COLO668 (cell line): Measurements from ENCODE around the gene KIF13A.
"Not testable (repeated sequence)": the region's sequence is repeated elsewhere in the genome, so short reads cannot be mapped to it uniquely, and the experiment has no call there.

Experiments used
- DNase-seq: peaks from one replicate; lab custom pipeline; 2025; ENCODE audit not compliant: unreplicated experiment; lab: John Stamatoyannopoulos, UW

The KIF13A gene

GRCh38 chr6:17877196-17877894 is 110.1 kb downstream of the KIF13A start:
- DNase-seq = no peak

DNA sequence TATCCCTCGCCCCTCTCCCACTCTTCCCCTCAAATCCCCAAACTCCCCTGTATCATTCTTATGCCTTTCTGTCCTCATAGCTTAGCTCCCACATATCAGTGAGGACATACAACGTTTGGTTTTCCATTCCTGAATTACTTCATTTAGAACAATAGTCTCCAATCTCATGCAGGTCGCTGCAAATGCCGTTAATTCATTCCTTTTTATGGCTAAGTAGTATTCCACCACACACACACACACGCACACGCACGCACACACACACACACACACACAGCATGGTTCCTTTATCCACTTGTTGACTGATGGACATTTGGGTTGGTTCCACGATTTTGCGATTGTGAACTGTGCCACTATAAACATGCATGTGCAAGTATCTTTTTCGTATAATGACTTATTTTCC is 112.7 kb downstream of the KIF13A start:
- no peak for DNase-seq

DNA sequence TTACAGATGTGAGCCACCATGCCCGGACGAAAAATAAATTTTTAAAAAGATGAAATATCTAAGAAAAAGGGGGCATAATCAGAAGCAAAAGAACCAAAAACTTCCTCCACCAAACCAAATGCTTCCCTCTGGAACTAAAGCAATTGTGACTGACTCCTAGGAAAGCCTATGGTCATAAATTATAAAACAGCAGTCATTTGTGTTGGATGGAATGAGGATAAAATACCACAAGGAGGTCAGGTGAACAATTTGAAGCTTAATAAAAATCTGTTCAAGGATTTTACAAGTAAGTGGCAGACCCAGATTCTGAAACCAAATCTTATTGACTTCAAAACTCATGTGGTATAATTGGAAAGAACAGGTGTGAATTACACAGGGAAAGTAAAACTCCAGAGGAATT is 114.5 kb downstream of the KIF13A start:
- no peak for DNase-seq

GRCh38 chr6:17871836-17872235 is 115.6 kb downstream of the KIF13A start:
- DNase-seq = no peak

- no peak for DNase-seq
Observed at GRCh38 chr6:17871189-17871519, 116.3 kb downstream of the KIF13A start.

DNA sequence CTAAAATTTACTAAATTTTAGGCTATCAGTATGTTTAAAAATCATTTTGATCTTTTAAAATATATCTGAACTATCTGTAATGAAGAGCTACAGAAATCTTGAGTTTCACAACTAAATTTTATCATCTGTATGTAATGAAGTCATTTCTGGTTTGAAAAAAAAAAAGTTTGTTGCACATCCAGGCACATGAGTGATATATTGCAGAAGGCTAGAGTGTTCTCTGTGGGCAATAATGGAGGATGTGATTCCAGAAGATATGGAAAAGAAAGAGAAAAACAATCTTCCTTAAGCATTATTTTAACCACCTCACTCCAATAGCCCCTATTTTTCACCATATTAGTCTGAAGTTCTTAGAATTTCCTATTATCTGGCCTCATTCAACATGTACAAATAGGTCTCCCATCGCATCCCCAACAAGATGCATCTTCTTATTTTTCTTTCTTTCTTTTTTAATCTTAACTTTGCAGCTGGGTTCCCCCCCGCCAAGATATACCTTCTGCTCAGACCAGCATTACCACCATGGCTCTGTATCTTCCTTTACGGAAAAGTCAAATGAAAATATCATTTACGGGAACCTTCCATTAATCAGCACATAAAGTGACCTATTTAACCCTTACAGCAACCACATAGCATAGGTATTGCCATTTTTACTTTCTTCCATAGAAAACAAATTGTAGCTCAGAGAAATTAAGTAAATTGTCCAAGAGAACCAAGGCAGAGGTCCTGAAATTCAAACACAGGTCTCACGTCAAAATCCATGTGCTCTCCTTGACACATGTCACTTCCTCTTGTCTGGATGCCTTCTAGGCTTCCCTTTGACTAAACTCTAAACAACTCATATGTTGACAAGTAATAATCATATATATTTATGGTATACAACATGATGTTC is 116.9 kb downstream of the KIF13A start:
- DNase-seq = no peak

DNA sequence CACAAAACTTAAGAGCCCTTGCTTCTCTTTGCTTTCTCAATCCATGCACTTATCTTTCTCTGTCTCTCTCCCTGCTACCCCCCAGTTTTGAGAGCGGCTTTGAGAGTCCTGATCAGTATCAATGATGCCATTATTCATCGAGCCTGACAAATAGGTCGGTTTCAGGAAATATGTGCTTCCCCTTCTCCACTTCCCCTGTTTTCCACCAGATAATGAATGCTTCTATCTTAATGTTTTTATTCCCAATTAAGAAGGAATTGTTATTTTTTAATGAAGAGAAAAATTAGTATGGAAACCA is 117.7 kb downstream of the KIF13A start:
- DNase-seq = no peak

- DNase-seq = no peak
Observed at GRCh38 chr6:17869010-17869752, 118.3 kb downstream of the KIF13A start.

GRCh38 chr6:17867880-17868279 is 119.6 kb downstream of the KIF13A start:
- DNase-seq = no peak

GRCh38 chr6:17866876-17867444 is 120.5 kb downstream of the KIF13A start:
- DNase-seq = no peak

DNA sequence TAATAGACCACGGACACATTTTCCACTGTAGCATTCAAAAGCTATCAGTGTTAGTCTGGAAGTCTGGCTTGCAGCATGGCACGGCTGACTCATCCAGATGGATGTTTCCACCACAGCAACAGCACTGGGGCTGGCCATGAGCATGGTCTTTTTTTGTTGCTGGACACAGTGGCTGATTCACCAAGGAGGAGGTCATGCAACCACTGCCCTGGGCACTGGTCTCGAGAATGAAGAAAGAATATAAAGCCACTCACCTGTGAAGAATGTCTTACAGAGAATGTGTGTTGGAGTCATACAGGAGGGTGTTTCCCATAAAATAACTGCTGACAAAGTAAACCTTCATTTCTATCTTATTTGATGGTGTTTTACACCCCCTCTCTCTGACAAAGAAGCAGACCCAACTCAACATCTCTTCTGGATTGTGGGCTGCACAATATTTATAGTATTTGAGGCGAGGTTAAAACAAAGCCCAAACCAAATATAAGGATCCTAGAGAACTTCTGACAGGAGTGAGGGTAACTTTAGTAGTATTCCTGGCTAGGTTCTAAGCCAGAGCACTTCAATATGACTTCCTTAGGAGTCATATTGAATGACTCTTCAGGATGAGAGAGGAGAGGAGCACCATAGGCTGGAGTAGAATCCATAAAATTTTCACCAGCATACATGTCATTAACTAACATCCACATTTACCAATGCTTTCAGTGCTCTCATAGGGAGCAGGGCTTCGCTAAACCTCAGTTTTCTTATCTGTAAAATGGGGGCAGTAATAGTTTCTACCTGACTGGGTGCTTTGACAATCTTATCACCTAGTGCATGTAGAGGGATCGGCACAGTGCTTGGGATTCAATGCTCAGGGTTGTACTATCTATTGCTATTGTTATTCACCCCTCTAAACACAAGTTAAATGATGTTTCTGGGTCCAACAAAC is 121.4 kb downstream of the KIF13A start:
- no peak for DNase-seq

DNA sequence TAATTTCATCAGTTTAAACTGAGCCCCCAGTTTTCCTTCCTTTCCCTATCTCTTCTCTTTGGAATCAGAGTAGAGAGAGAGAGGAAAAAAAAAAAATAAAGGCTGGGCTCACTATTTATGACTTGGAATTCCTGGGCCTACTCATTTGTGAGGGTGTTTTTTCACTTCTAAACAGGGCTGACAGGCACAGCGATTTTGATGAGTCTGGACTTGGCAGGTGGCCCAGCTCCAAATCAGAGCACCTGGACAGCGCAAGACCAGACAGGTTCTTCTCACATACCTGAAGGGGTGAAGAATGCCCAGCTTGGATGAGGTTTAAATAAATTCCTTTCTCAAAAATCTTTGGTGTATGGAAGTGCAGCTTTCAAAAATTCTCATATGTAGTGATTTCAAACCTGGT is 122.2 kb downstream of the KIF13A start:
- peak; percentile 18 for DNase-seq

- DNase-seq = no peak
Observed at GRCh38 chr6:17863901-17864754, 123.3 kb downstream of the KIF13A start.

GRCh38 chr6:17861361-17861760 is 126.1 kb downstream of the KIF13A start:
- no peak for DNase-seq

GRCh38 chr6:17859846-17860245 is 127.6 kb downstream of the KIF13A start:
- DNase-seq = no peak

GRCh38 chr6:17858584-17858983 is 128.9 kb downstream of the KIF13A start:
- no peak for DNase-seq

DNA sequence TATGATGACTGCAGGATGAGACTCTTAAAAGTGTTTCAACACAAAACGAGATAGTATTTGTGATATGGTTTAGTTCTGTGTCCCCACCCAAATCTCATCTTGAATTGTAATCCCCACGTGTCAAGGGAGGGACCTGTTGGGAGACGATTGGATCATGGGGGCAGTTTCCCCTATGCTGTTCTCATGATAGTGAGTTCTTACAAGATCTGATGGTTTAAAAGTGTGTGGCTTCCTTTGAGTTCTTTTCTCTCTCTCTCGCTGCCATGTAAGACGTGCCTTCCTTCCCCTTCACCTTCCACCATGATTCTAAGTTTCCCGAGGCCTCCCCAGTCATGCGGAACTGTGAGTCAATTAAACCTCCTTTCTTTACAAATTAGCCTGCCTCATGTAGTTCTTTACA is 130.2 kb downstream of the KIF13A start:
- DNase-seq = not testable (repeated sequence)

- no peak for DNase-seq
Observed at GRCh38 chr6:17856306-17856705, 131.1 kb downstream of the KIF13A start.

GRCh38 chr6:17855381-17855780 is 132.1 kb downstream of the KIF13A start:
- DNase-seq = no peak

- no peak for DNase-seq
Observed at GRCh38 chr6:17853533-17853932, 133.9 kb downstream of the KIF13A start.
